ENCODE results near the gene MMP12. TPM values are rescaled to one million over a fixed set of nuclear protein-coding genes. Genes with fewer than 3 reads are reported as not detected.

The MMP12 gene
- polyA plus RNA-seq, 1 of the 3 experiments (the other 2 are of a cell fraction), result 2.0 TPM

GRCh38 chr11:102846292-102846691, 28.5 kb downstream of the MMP12 start:
- H3F3A ChIP-seq (replicated peaks; ENCODE audit: insufficient read depth), result peaks cover 24% of the 10 kb centered on the region
- no peaks in the 10 kb centered on the region for H3K36me3 ChIP-seq (replicated peaks in 1 of 2; ENCODE audit: control insufficient read depth in 1 of 2, insufficient read depth in 2 of 2, low read length in 1 of 2)
- DNase-seq, result no peak
- H3K27me3 ChIP-seq (ENCODE audit: insufficient read depth), result no peaks in the 10 kb centered on the region
- H3K79me2 ChIP-seq (ENCODE audit: insufficient read depth), result no peaks in the 10 kb centered on the region
- no peak overlapping the region for H2AFZ ChIP-seq (ENCODE audit: low read depth)
- H3K9ac ChIP-seq, result no peak overlapping the region
- no peaks in the 10 kb centered on the region for H4K20me1 ChIP-seq (ENCODE audit: insufficient read depth)
- WGBS (ENCODE audit: low lambda C conversion rate), result 3% methylated on average over 3 of the region's 3 CpGs
- ChIA-PET CTCF (no interaction called here), POLR2A (no interaction called here)
- H3K9me2 ChIP-seq, result no peaks in the 10 kb centered on the region
- H3K4me3 ChIP-seq (ENCODE audit: low read depth in 2 of 2, low read length in 1 of 2), result no peak overlapping the region
- no peak overlapping the region; a peak in 1 of 4 replicates for H3K27ac ChIP-seq (ENCODE audit: low read depth in 2 of 2, low read length in 1 of 2)
- peaks cover 0 to 33% of the 10 kb centered on the region in 2 experiments; a peak in 1 of 4 replicates for H3K4me1 ChIP-seq (ENCODE audit: control insufficient read depth in 1 of 2, insufficient read depth in 2 of 2, low read depth in 1 of 2, low read length in 1 of 2)
- no peak overlapping the region for H3K4me2 ChIP-seq
- H3K9me3 ChIP-seq, result no peaks in the 10 kb centered on the region
- TF ChIP-seq TEAD4 (IDR thresholded peaks at IDR 0.05; ENCODE audit: borderline replicate concordance, insufficient read depth) (peak; percentile 13; the same call in 1 of the 2 replicates), TCF12 (IDR thresholded peaks at IDR 0.05) (peak; percentile 54), EZH2phosphoT487 (IDR thresholded peaks at IDR 0.05; ENCODE audit: borderline replicate concordance, low read depth) (no peak), NFIC (IDR thresholded peaks at IDR 0.05; ENCODE audit: borderline replicate concordance) (peak; percentile 66), FOSL2 (IDR thresholded peaks at IDR 0.05; ENCODE audit: borderline replicate concordance, low read depth) (peak; percentile 35; the same call in 1 of the 2 replicates), JUND (IDR thresholded peaks at IDR 0.05) (peak; percentile 61), YY1 (IDR thresholded peaks at IDR 0.05; ENCODE audit: low read depth) (no peak), PBX3 (IDR thresholded peaks at IDR 0.05) (peak; percentile 88)

GRCh38 chr11:102843489-102843888, 31.3 kb downstream of the MMP12 start, which contains the start of gene MMP3:
MMP3 (minus strand) TSS chr11:102843609; CDS start chr11:102843546, 63 bp downstream.
- H3K9me3 ChIP-seq, result no peaks in the 10 kb centered on the region
- TF ChIP-seq YY1 (IDR thresholded peaks at IDR 0.05; ENCODE audit: low read depth) (no peak), PBX3 (IDR thresholded peaks at IDR 0.05) (peak; percentile 26; the same call in 1 of the 2 replicates), EP300 (IDR thresholded peaks at IDR 0.05; ENCODE audit: borderline replicate concordance in 1 of 2, low read depth in 1 of 2, low read length in 1 of 2) (0 out of 4 replicates have a peak, but pooled peaks of 1 of the 2 experiments have one; percentile 30)
- no peak within 1 kb of the TSS for H3K9ac ChIP-seq
- H3F3A ChIP-seq (replicated peaks; ENCODE audit: insufficient read depth), result peaks cover 8% of the 10 kb centered on the region
- peak within 1 kb of the TSS; percentile 54; the same call in 1 of the 2 replicates for H3K4me2 ChIP-seq
- no peaks in the 10 kb centered on the region for H3K36me3 ChIP-seq (replicated peaks in 1 of 2; ENCODE audit: control insufficient read depth in 1 of 2, insufficient read depth in 2 of 2, low read length in 1 of 2)
- H3K27ac ChIP-seq (ENCODE audit: low read depth in 2 of 2, low read length in 1 of 2), result peak within 1 kb of the TSS in 1 of 2 experiments; percentile 30; a peak in 2 of 4 replicates
- H3K27me3 ChIP-seq (ENCODE audit: insufficient read depth), result no peaks in the 10 kb centered on the region
- CTCF ChIA-PET, result no interaction called here
- H3K4me3 ChIP-seq (ENCODE audit: low read depth in 2 of 2, low read length in 1 of 2), result no peak within 1 kb of the TSS; a peak in 1 of 4 replicates
- H3K9me2 ChIP-seq, result no peaks in the 10 kb centered on the region
- no peak within 1 kb of the TSS; the same call in 1 of the 2 replicates for H2AFZ ChIP-seq (ENCODE audit: low read depth)
- H3K4me1 ChIP-seq (ENCODE audit: control insufficient read depth in 1 of 2, insufficient read depth in 2 of 2, low read depth in 1 of 2, low read length in 1 of 2), result peaks cover 0 to 20% of the 10 kb centered on the region in 2 experiments; a peak in 1 of 4 replicates
- POLR2A ChIA-PET, result no interaction called here
- no peaks in the 10 kb centered on the region for H4K20me1 ChIP-seq (ENCODE audit: insufficient read depth)
- WGBS (ENCODE audit: low lambda C conversion rate), result 8% methylated on average over 4 of the region's 4 CpGs
- DNase-seq, result no peak
- H3K79me2 ChIP-seq (ENCODE audit: insufficient read depth), result no peaks in the 10 kb centered on the region

All from SK-N-SH (cell line).